ENCODE measurements around the gene NR6A1.

The NR6A1 gene

GRCh38 chr9:124472770-124473169 is 298.3 kb downstream of the NR6A1 start:
- H3K9ac ChIP-seq (ENCODE audit: low read length): no peak overlapping the region
- no peak for DNase-seq
- H3K27ac ChIP-seq (ENCODE audit: low read length, poor library complexity, severe bottlenecking): no peak overlapping the region
- H2BK12ac ChIP-seq (ENCODE audit: low read length in 2 of 2): no peak overlapping the region
- H3K18ac ChIP-seq (ENCODE audit: low read depth in 1 of 2, low read length in 2 of 2): no peak overlapping the region
- peaks cover 5% of the 10 kb centered on the region for H3K4me1 ChIP-seq (ENCODE audit: control insufficient read depth, insufficient read depth, low read depth, low read length)
- 81% methylated on average over 7 of the region's 7 CpGs for WGBS
- H3K36me3 ChIP-seq (ENCODE audit: control insufficient read depth in 1 of 2, insufficient read depth in 2 of 2, low read depth in 1 of 2, low read length in 2 of 2): no peaks in the 10 kb centered on the region
- no peak overlapping the region for H3K4me2 ChIP-seq (ENCODE audit: low read length, poor library complexity, severe bottlenecking)
- H3K14ac ChIP-seq (ENCODE audit: low read length in 2 of 2): no peak overlapping the region
- no peak overlapping the region for H4K91ac ChIP-seq (ENCODE audit: low read length)
- no peak overlapping the region for H2BK120ac ChIP-seq (ENCODE audit: low read depth, low read length)
- no peak overlapping the region for H2AFZ ChIP-seq (ENCODE audit: low read depth, low read length)
- H3K4me3 ChIP-seq (ENCODE audit: insufficient read depth in 1 of 2, low read depth in 1 of 2, low read length in 2 of 2): no peak overlapping the region
- no peak overlapping the region for H4K8ac ChIP-seq (ENCODE audit: low read length)
- H3K9me3 ChIP-seq (ENCODE audit: control insufficient read depth, low read length): no peaks in the 10 kb centered on the region
- no peak overlapping the region for H2BK15ac ChIP-seq (ENCODE audit: low read depth, poor library complexity, severe bottlenecking)
- no peaks in the 10 kb centered on the region for H3K79me1 ChIP-seq (replicated peaks; ENCODE audit: low read length, poor library complexity, severe bottlenecking)
- no peak overlapping the region for H3K23ac ChIP-seq (ENCODE audit: low read length in 2 of 2)
- no peak overlapping the region for H2AK5ac ChIP-seq (ENCODE audit: low read length, severe bottlenecking)
- H2BK5ac ChIP-seq (ENCODE audit: low read depth, low read length, poor library complexity, severe bottlenecking): no peak overlapping the region
- peaks cover 47 to 74% of the 10 kb centered on the region in 2 experiments for H3K27me3 ChIP-seq (ENCODE audit: control insufficient read depth in 1 of 2, insufficient read depth in 1 of 2, low read length in 2 of 2)
- no peak overlapping the region for H3K4ac ChIP-seq (ENCODE audit: low read depth in 1 of 2, low read length in 2 of 2)

GRCh38 chr9:124471761-124472160 is 299.4 kb downstream of the NR6A1 start:
- no peak for DNase-seq

GRCh38 chr9:124470726-124471125 is 300.4 kb downstream of the NR6A1 start:
- no peaks in the 10 kb centered on the region for H3K9me3 ChIP-seq (ENCODE audit: control insufficient read depth, low read length)
- H3K79me1 ChIP-seq (replicated peaks; ENCODE audit: low read length, poor library complexity, severe bottlenecking): no peaks in the 10 kb centered on the region
- no peak overlapping the region for H3K27ac ChIP-seq (ENCODE audit: low read length, poor library complexity, severe bottlenecking)
- H3K36me3 ChIP-seq (ENCODE audit: control insufficient read depth in 1 of 2, insufficient read depth in 2 of 2, low read depth in 1 of 2, low read length in 2 of 2): no peaks in the 10 kb centered on the region
- no peaks in the 10 kb centered on the region for H3K4me1 ChIP-seq (ENCODE audit: control insufficient read depth, insufficient read depth, low read depth, low read length)
- H3K4me3 ChIP-seq (ENCODE audit: insufficient read depth in 1 of 2, low read depth in 1 of 2, low read length in 2 of 2): no peak overlapping the region
- H3K4ac ChIP-seq (ENCODE audit: low read depth in 1 of 2, low read length in 2 of 2): no peak overlapping the region
- H3K18ac ChIP-seq (ENCODE audit: low read depth in 1 of 2, low read length in 2 of 2): no peak overlapping the region
- DNase-seq: no peak
- H4K91ac ChIP-seq (ENCODE audit: low read length): no peak overlapping the region
- no peak overlapping the region for H2BK12ac ChIP-seq (ENCODE audit: low read length in 2 of 2)
- no peak overlapping the region for H3K14ac ChIP-seq (ENCODE audit: low read length in 2 of 2)
- no peak overlapping the region for H3K23ac ChIP-seq (ENCODE audit: low read length in 2 of 2)
- peaks cover 34 to 70% of the 10 kb centered on the region in 2 experiments for H3K27me3 ChIP-seq (ENCODE audit: control insufficient read depth in 1 of 2, insufficient read depth in 1 of 2, low read length in 2 of 2)
- no peak overlapping the region for H2AK5ac ChIP-seq (ENCODE audit: low read length, severe bottlenecking)
- H3K9ac ChIP-seq (ENCODE audit: low read length): no peak overlapping the region
- H2BK5ac ChIP-seq (ENCODE audit: low read depth, low read length, poor library complexity, severe bottlenecking): no peak overlapping the region
- H2BK120ac ChIP-seq (ENCODE audit: low read depth, low read length): no peak overlapping the region
- 81% methylated on average over 7 of the region's 7 CpGs for WGBS
- H2BK15ac ChIP-seq (ENCODE audit: low read depth, poor library complexity, severe bottlenecking): no peak overlapping the region
- no peak overlapping the region for H4K8ac ChIP-seq (ENCODE audit: low read length)
- no peak overlapping the region for H2AFZ ChIP-seq (ENCODE audit: low read depth, low read length)
- no peak overlapping the region for H3K4me2 ChIP-seq (ENCODE audit: low read length, poor library complexity, severe bottlenecking)

More at GRCh38 chr9:124471761-124472160, 299.4 kb downstream of the NR6A1 start:
- Histone ChIP-seq H2BK120ac (ENCODE audit: low read depth, low read length) (no peak overlapping the region), H2AFZ (ENCODE audit: low read depth, low read length) (no peak overlapping the region), H3K4me1 (ENCODE audit: control insufficient read depth, insufficient read depth, low read depth, low read length) (no peaks in the 10 kb centered on the region), H3K18ac (ENCODE audit: low read depth in 1 of 2, low read length in 2 of 2) (no peak overlapping the region), H3K9me3 (ENCODE audit: control insufficient read depth, low read length) (no peaks in the 10 kb centered on the region), H3K4ac (ENCODE audit: low read depth in 1 of 2, low read length in 2 of 2) (no peak overlapping the region), H3K4me2 (ENCODE audit: low read length, poor library complexity, severe bottlenecking) (no peak overlapping the region), H2AK5ac (ENCODE audit: low read length, severe bottlenecking) (no peak overlapping the region), H4K8ac (ENCODE audit: low read length) (no peak overlapping the region), H3K36me3 (ENCODE audit: control insufficient read depth in 1 of 2, insufficient read depth in 2 of 2, low read depth in 1 of 2, low read length in 2 of 2) (no peaks in the 10 kb centered on the region), H3K79me1 (replicated peaks; ENCODE audit: low read length, poor library complexity, severe bottlenecking) (no peaks in the 10 kb centered on the region), H3K27me3 (ENCODE audit: control insufficient read depth in 1 of 2, insufficient read depth in 1 of 2, low read length in 2 of 2) (peaks cover 39 to 73% of the 10 kb centered on the region in 2 experiments), H3K23ac (ENCODE audit: low read length in 2 of 2) (no peak overlapping the region), H3K9ac (ENCODE audit: low read length) (no peak overlapping the region), H3K27ac (ENCODE audit: low read length, poor library complexity, severe bottlenecking) (no peak overlapping the region), H3K14ac (ENCODE audit: low read length in 2 of 2) (no peak overlapping the region), H2BK12ac (ENCODE audit: low read length in 2 of 2) (no peak overlapping the region), H3K4me3 (ENCODE audit: insufficient read depth in 1 of 2, low read depth in 1 of 2, low read length in 2 of 2) (no peak overlapping the region), H2BK5ac (ENCODE audit: low read depth, low read length, poor library complexity, severe bottlenecking) (no peak overlapping the region), H4K91ac (ENCODE audit: low read length) (no peak overlapping the region), H2BK15ac (ENCODE audit: low read depth, poor library complexity, severe bottlenecking) (no peak overlapping the region)
- WGBS: 76% methylated on average over 9 of the region's 9 CpGs

- no peak overlapping the region for H3K4me2 ChIP-seq (ENCODE audit: low read length, poor library complexity, severe bottlenecking)
- H3K27me3 ChIP-seq (ENCODE audit: control insufficient read depth in 1 of 2, insufficient read depth in 1 of 2, low read length in 2 of 2): peaks cover 30 to 68% of the 10 kb centered on the region in 2 experiments
- H3K79me1 ChIP-seq (replicated peaks; ENCODE audit: low read length, poor library complexity, severe bottlenecking): no peaks in the 10 kb centered on the region
- H3K27ac ChIP-seq (ENCODE audit: low read length, poor library complexity, severe bottlenecking): no peak overlapping the region
- no peak overlapping the region for H3K18ac ChIP-seq (ENCODE audit: low read depth in 1 of 2, low read length in 2 of 2)
- no peak overlapping the region for H4K8ac ChIP-seq (ENCODE audit: low read length)
- peak overlapping the region in 1 of 2 experiments; percentile 63 for H3K14ac ChIP-seq (ENCODE audit: low read length in 2 of 2)
- no peak overlapping the region for H3K23ac ChIP-seq (ENCODE audit: low read length in 2 of 2)
- no peak overlapping the region for H3K4me3 ChIP-seq (ENCODE audit: insufficient read depth in 1 of 2, low read depth in 1 of 2, low read length in 2 of 2)
- H2BK12ac ChIP-seq (ENCODE audit: low read length in 2 of 2): no peak overlapping the region
- DNase-seq: no peak
- no peak overlapping the region for H3K9ac ChIP-seq (ENCODE audit: low read length)
- no peaks in the 10 kb centered on the region for H3K4me1 ChIP-seq (ENCODE audit: control insufficient read depth, insufficient read depth, low read depth, low read length)
- H2BK120ac ChIP-seq (ENCODE audit: low read depth, low read length): no peak overlapping the region
- no peak overlapping the region for H2AK5ac ChIP-seq (ENCODE audit: low read length, severe bottlenecking)
- H2BK15ac ChIP-seq (ENCODE audit: low read depth, poor library complexity, severe bottlenecking): no peak overlapping the region
- no peak overlapping the region for H4K91ac ChIP-seq (ENCODE audit: low read length)
- no peaks in the 10 kb centered on the region for H3K9me3 ChIP-seq (ENCODE audit: control insufficient read depth, low read length)
- WGBS: 85% methylated on average over 11 of the region's 13 CpGs
- H3K4ac ChIP-seq (ENCODE audit: low read depth in 1 of 2, low read length in 2 of 2): no peak overlapping the region
- no peak overlapping the region for H2AFZ ChIP-seq (ENCODE audit: low read depth, low read length)
- H2BK5ac ChIP-seq (ENCODE audit: low read depth, low read length, poor library complexity, severe bottlenecking): no peak overlapping the region
- no peaks in the 10 kb centered on the region for H3K36me3 ChIP-seq (ENCODE audit: control insufficient read depth in 1 of 2, insufficient read depth in 2 of 2, low read depth in 1 of 2, low read length in 2 of 2)
Observed at GRCh38 chr9:124470306-124470705, 300.8 kb downstream of the NR6A1 start.
